Measurements from ENCODE around the gene DRD4. TPM values are rescaled to one million over a fixed set of nuclear protein-coding genes. Genes with fewer than 3 reads are reported as not detected.

The DRD4 gene
- total and polyA plus RNA-seq, 10 of the 15 experiments (the other 5 are each of a cell fraction or from before 2014, with no cell fraction given): not detected

DNA sequence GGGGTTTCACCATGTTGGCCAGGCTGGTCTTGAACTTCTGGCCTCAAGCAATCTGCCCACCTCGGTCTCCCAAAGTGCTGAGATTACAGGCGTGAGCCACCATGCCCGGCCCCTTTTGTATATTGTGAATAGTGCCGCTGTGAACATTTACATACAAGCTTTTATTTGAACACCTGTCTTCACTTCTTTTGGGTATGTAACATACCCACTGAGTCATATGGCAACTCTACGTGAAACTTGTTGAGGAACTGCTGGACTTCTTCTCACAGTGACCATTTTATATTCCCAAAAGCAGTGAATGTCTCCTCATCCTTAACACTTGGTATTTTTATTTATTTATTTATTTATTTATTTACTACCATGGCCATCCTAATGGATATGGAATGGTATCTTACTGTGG is 6.2 kb upstream of the DRD4 start:
- ChIA-PET CTCF (no interaction called here), POLR2A (interaction anchor here (0.6 to 0.9 kb wide), 2 partner anchors 45 to 587 kb away, joined by 3 to 5 read pairs; no protein-coding TSS in a partner anchor), SMC1A (ENCODE audit: uncharacterized antibody, unreplicated experiment) (no interaction called here), RAD21 (ENCODE audit: unreplicated experiment) (no interaction called here)
- Histone ChIP-seq H3K36me3 (ENCODE audit: control insufficient read depth in 2 of 2, insufficient read depth in 2 of 2, low read length in 1 of 2) (no peaks in the 10 kb centered on the region), H3K9me3 (replicated peaks; ENCODE audit: control insufficient read depth, insufficient read depth, low read length) (no peaks in the 10 kb centered on the region), H3K27me3 (replicated peaks in 1 of 2; ENCODE audit: control insufficient read depth in 2 of 2, insufficient read depth in 2 of 2, low read length in 1 of 2) (no peaks in the 10 kb centered on the region), H3K4me1 (ENCODE audit: control insufficient read depth, insufficient read depth, low read length) (peaks cover 29% of the 10 kb centered on the region), H2AFZ (ENCODE audit: control insufficient read depth, low read depth, low read length) (no peak overlapping the region), H3K79me2 (ENCODE audit: control insufficient read depth, insufficient read depth, low read length) (no peaks in the 10 kb centered on the region), H3K27ac (ENCODE audit: control insufficient read depth, insufficient read depth) (no peak overlapping the region), H4K20me1 (ENCODE audit: control insufficient read depth, insufficient read depth) (no peaks in the 10 kb centered on the region), H3K9ac (ENCODE audit: control insufficient read depth, insufficient read depth, low read length) (no peak overlapping the region), H3K4me2 (ENCODE audit: control insufficient read depth, insufficient read depth) (0 out of 2 replicates have a peak overlapping the region, but pooled peaks have one; percentile 1), H3K4me3 (no peak overlapping the region)
- intact Hi-C loops (cut with micrococcal nuclease; ENCODE audit: unreplicated experiment): no loop called here
- no TSS peak for BruUV-seq (replicated peaks)
- 11% methylated on average over 5 of the region's 5 CpGs for WGBS (ENCODE audit: insufficient coverage, insufficient replicate concordance, low lambda C conversion rate, missing lambda C conversion rate)
- TF ChIP-seq BCL3 (IDR thresholded peaks at IDR 0.05; ENCODE audit: borderline replicate concordance, insufficient read depth, low read depth, low read length, poor library complexity, severe bottlenecking): no peak
- peak; percentile 60 for TF ChIP-seq JUNB (IDR thresholded peaks at IDR 0.05)
- ATAC-seq (peak; percentile 21), FAIRE-seq (peak; percentile 41), DNase-seq (ENCODE audit: low read depth, low spot score) (no peak)
- in situ Hi-C loops (cut with MboI): no loop called here

GRCh38 chr11:635945-636510 is 1.0 kb upstream of the DRD4 start:
- H3K4me3 ChIP-seq: no peak overlapping the region
- in situ Hi-C loops (cut with MboI): no loop called here
- H3K9ac ChIP-seq (ENCODE audit: control insufficient read depth, insufficient read depth, low read length): no peak overlapping the region
- no peaks in the 10 kb centered on the region for H4K20me1 ChIP-seq (ENCODE audit: control insufficient read depth, insufficient read depth)
- H3K9me3 ChIP-seq (replicated peaks; ENCODE audit: control insufficient read depth, insufficient read depth, low read length): no peaks in the 10 kb centered on the region
- FAIRE-seq: no peak
- CTCF ChIA-PET: no interaction called here
- intact Hi-C loops (cut with micrococcal nuclease; ENCODE audit: unreplicated experiment): no loop called here
- peaks cover 0 to 5% of the 10 kb centered on the region in 2 experiments; a peak in 2 of 4 replicates for H3K27me3 ChIP-seq (replicated peaks in 1 of 2; ENCODE audit: control insufficient read depth in 2 of 2, insufficient read depth in 2 of 2, low read length in 1 of 2)
- POLR2A ChIA-PET: no interaction called here
- no peaks in the 10 kb centered on the region for H3K79me2 ChIP-seq (ENCODE audit: control insufficient read depth, insufficient read depth, low read length)
- H3K36me3 ChIP-seq (ENCODE audit: control insufficient read depth in 2 of 2, insufficient read depth in 2 of 2, low read length in 1 of 2): no peaks in the 10 kb centered on the region
- H3K4me1 ChIP-seq (ENCODE audit: control insufficient read depth, insufficient read depth, low read length): peaks cover 2% of the 10 kb centered on the region; the same call in 1 of the 2 replicates
- H2AFZ ChIP-seq (ENCODE audit: control insufficient read depth, low read depth, low read length): no peak overlapping the region
- SMC1A ChIA-PET (ENCODE audit: uncharacterized antibody, unreplicated experiment): no interaction called here
- no peak overlapping the region for H3K4me2 ChIP-seq (ENCODE audit: control insufficient read depth, insufficient read depth)
- no TSS peak for BruUV-seq (replicated peaks)
- WGBS (ENCODE audit: insufficient coverage, insufficient replicate concordance, low lambda C conversion rate, missing lambda C conversion rate): 82% methylated on average over 18 of the region's 22 CpGs
- no peak overlapping the region for H3K27ac ChIP-seq (ENCODE audit: control insufficient read depth, insufficient read depth)
- no peak for ATAC-seq
- no peak for DNase-seq (ENCODE audit: low read depth, low spot score)
- RAD21 ChIA-PET (ENCODE audit: unreplicated experiment): no interaction called here
- TF ChIP-seq CBFB (IDR thresholded peaks at IDR 0.05; ENCODE audit: low read depth) (no peak), USF2 (IDR thresholded peaks at IDR 0.05; ENCODE audit: borderline replicate concordance, low read depth, low read length) (no peak), RAD21 (IDR thresholded peaks at IDR 0.05; ENCODE audit: insufficient read depth, low read depth, low read length) (no peak), CUX1 (IDR thresholded peaks at IDR 0.05; ENCODE audit: insufficient replicate concordance, low read depth, low read length) (no peak)
